GM10266 (cell line): ENCODE data around the gene FXN.

Experiments
- DNase-seq: peaks from one replicate; pipeline ENCODE4 v3.0.0; 2012; ENCODE audit errors: extremely low spot score
- TF ChIP-seq, protein P1 (sequence below): IDR thresholded peaks from 2 replicates; pipeline ENCODE4 v1.5.1; 2012; ENCODE audit warnings: mild to moderate bottlenecking, low read depth; ENCODE audit not compliant: control insufficient read depth, insufficient read depth; ENCODE audit errors: missing control alignments

The FXN gene

DNA sequence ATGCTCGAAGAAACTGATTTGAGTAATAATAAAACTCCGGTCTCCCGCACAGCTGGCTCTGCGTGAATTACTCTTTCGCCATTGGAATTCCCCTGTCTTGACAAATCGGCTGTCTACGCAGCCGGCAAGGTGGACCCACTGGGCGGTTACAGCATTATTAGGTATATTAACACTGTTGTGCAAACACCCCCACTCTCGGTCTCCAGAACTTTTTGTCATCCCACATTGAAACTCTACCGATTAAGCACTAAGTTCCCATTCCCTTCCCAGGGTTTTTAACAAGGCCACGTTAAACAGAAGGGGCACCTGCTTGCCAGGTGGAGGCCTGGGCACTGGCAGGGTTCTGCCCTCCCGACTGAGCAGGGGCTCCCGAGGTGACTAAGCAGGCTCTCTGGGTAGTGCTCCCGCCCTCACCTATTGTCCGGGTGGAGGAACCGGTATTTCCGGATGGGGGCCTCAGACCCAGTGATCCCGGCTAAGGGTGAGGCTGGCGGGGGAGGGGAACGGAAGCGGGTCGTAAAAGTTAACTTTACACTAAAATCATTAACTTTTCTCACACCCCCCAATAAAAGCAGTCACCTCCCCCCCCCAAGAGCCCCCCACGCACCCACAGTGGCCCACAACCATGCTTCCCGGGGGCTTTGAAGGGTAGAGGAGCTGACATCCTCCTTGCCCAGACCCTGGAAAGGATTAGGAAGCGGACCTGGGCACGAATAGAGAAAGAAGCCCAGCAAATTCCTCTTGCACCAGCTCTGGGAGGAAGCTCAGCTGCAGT, 85.0 kb downstream of the FXN start:
- TF ChIP-seq, protein P1, sequence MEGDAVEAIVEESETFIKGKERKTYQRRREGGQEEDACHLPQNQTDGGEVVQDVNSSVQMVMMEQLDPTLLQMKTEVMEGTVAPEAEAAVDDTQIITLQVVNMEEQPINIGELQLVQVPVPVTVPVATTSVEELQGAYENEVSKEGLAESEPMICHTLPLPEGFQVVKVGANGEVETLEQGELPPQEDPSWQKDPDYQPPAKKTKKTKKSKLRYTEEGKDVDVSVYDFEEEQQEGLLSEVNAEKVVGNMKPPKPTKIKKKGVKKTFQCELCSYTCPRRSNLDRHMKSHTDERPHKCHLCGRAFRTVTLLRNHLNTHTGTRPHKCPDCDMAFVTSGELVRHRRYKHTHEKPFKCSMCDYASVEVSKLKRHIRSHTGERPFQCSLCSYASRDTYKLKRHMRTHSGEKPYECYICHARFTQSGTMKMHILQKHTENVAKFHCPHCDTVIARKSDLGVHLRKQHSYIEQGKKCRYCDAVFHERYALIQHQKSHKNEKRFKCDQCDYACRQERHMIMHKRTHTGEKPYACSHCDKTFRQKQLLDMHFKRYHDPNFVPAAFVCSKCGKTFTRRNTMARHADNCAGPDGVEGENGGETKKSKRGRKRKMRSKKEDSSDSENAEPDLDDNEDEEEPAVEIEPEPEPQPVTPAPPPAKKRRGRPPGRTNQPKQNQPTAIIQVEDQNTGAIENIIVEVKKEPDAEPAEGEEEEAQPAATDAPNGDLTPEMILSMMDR, result no peak
- DNase-seq, result peak; percentile 48

DNA sequence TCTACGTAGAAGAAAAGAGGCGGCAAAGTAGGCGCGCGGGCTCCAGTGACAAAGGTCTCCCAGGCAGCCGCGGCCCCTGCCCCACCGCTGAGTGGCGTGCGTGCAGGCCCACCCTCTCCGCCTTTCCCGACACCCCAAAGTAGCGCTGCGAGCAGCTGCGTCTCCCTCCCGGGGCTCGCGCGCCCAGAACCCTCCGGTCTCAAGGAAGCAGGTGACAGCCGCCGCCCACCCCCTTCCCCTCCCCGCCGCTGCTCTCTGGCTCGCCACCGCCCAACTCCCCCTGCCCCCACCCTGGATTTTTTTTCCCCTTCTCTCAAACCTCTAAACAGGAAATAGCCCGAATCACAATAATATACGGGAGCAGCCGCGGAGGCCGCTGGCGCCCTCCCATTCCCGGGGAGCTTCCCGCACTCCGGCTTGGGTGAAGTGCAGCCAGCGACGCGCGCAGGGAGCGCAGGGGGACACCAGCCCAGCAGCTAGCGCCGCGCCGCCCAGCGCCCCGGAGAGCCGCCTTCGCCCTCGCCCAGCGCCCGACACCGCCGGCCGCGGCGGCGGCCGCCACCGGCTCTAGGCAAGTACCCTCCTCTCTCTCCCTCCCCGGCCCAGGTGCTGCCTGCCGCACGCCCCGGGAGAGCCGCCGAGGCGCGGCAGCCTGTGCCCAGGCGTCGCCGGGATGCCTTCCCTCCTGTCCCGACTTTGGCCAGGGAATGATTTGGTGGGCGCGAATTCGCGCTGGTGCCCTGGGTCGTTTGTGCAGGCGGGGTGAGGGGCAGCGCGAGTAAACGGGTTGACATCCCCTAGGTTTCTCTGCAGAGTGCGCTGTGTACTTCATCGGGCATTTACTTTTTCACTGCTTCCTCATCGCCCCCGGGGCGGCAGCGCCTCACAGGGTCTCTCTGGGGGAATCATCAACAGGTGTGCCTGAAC, 85.9 kb downstream of the FXN start:
- peak; percentile 61 for DNase-seq
- TF ChIP-seq, protein P1, result peak; percentile 22

DNA sequence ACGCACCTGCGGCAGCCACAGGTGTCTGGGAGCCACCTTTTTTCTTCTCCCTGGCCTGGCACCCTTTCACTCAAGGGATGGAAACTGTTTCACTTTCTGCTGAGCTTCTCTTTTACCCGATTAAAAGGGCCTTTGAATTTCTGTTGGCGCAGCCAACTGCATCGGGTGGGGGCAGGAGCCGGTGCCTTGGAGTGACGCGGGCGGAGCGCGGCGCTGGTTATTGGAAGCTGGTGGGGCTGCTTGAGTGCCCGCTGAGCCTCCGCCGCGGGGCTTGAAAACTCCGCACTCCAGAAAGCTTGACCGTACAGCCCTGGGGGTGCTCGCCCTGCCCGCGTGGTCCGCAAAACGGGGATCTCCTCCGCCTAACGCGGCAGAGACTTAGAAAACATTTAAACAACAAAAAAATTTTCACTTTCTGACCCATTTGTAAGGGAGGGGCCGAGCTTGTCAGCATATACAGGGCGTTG, 86.6 kb downstream of the FXN start:
- TF ChIP-seq, protein P1, result no peak
- DNase-seq, result peak; percentile 50

DNA sequence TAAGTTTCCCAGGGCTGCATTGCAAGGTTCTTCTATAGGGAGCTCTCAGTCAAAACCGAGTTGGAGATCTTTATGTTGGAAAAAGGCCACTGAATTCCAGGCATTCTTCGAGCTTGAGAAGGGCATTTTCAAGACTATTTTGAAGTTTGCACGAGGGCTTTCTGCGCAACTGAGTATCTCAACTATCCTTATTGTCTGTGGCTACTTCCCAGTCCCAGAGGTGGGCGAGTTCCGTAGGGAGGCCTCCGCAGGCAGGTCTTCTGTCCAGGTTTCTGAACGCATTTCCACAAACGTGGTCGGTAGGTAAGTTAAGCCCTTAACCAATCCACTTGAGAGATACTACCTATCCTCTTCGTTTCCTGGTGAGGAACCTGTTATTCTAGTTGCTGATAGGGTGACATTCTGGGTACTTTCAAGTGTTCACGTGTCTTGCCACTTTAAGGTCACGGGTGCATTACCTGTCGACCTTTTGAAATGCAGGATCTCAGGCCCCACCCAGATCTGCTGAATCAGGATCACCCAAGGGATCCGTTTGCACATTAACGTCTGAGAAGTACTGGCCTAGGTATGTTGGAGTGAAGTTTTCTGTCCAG, 87.1 kb downstream of the FXN start:
- no peak for DNase-seq
- TF ChIP-seq, protein P1, result no peak

DNA sequence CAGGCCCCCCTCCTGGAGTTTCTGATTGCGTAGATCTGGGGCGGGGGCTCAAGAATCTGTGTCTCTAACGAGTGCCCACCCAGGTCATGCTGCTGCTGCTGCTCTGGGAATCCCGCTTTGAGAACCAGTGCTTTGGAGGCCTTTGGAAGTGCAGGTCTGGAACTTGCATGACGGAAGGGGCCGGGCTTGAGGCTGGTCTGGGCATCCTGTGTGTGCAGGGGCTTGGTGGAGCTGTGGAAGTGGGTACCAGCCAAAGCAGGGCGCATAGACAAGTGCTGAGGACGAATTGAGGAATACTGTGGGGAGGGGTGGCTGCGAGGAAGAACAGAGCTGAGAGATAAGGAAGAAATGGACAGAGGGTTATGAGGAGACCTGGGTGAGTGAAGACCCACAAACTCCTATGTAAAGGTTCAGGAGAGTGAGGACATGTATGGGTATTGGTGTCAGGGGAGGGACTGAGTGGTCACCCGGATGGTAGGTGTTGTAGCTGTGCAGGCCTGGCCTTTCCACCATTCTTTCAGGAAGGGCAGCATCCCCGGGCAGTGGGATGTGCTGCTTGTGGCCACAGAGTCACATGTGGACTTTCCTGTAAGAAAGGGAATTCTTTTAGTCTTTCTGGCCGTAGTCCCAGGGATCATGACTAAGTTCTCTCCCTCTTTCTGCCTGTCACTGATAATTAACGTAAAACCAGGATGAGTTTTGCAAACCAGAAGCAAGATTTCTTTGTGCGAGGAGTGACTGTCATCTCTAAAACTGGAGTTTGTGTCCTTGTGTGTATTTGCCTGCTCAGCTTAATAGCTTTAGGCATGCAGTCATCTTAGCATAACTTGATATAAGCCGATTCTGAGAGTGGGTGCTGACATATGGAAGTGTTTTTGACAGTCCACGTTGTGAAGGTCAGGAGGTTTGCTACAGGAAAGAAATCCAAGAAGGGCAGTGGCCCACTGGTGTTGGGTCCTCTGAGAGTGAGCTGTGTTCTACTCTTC, 95.2 kb downstream of the FXN start:
- TF ChIP-seq, protein P1, result no peak
- no peak for DNase-seq

DNA sequence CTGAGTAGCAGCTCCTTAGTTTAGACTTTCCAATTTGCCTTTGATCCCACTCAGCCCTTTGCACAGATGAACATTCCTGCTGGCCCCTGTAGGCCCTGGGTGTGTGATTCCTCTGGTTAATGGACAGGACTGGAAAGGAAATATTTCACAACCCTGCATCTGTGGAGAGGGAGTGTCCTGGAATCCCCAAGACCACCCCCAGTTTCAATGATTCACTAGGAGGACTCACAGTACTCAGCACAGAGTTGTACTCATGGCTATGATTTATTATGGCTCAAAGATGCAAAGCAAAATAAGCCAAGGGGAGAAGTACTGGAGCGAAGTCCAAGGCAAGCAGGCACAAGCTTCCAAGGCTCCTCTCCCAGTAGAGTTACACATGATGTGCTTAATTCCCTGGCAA, 96.1 kb downstream of the FXN start:
- TF ChIP-seq, protein P1, result no peak
- no peak for DNase-seq
